Liver (tissue), 9 donors: ENCODE data around the gene MEGF6. TPM values are rescaled to one million over a fixed set of nuclear protein-coding genes. Genes with fewer than 3 reads are reported as not detected.

Source experiments
- DNase-seq: peaks from one replicate; pipeline ENCODE4 v3.0.0-alpha.2; 2017; ENCODE audit warnings: low spot score
- H3K27ac ChIP-seq, 2 donors: one replicate each; pipeline ENCODE4 v1.7.0; 2013; ENCODE audit warnings: inconsistent platforms in 2 of 2, low read length in 2 of 2, control low read depth in 1 of 2, low read depth in 1 of 2, mild to moderate bottlenecking in 1 of 2
- H3K27me3 ChIP-seq, 4 donors: one replicate each; pipeline versions ENCODE4 v1.6.1 to v1.7.0; 2013; ENCODE audit warnings: low read length in 3 of 4, inconsistent platforms in 1 of 4, mild to moderate bottlenecking in 1 of 4, moderate library complexity in 1 of 4; ENCODE audit not compliant: control insufficient read depth in 4 of 4, insufficient read depth in 4 of 4
- H3K36me3 ChIP-seq, 4 donors: one replicate each; pipeline versions ENCODE4 v1.6.1 to v1.7.0; 2013; ENCODE audit warnings: low read length in 3 of 4, mild to moderate bottlenecking in 3 of 4, low read depth in 1 of 4, moderate library complexity in 1 of 4; ENCODE audit not compliant: control insufficient read depth in 4 of 4, insufficient read depth in 3 of 4
- H3K4me1 ChIP-seq, 4 donors: one replicate each; pipeline versions ENCODE4 v1.6.1 to v1.7.0; 2013; ENCODE audit warnings: low read length in 3 of 4, mild to moderate bottlenecking in 3 of 4, moderate library complexity in 1 of 4; ENCODE audit not compliant: control insufficient read depth in 4 of 4, insufficient read depth in 4 of 4
- H3K4me3 ChIP-seq, 3 donors: one replicate each; pipeline versions ENCODE4 v1.6.1 to v1.7.0; 2013; ENCODE audit warnings: low read length in 3 of 3, control low read depth in 1 of 3, low read depth in 1 of 3, mild to moderate bottlenecking in 1 of 3
- H3K9ac ChIP-seq, 2 donors: one replicate each; pipeline ENCODE4 v1.7.0; 2013; ENCODE audit warnings: low read length in 2 of 2, mild to moderate bottlenecking in 2 of 2, moderate library complexity in 2 of 2, control low read depth in 1 of 2, low read depth in 1 of 2
- H3K9me3 ChIP-seq, 4 donors: one replicate each; pipeline versions ENCODE4 v1.6.1 to v1.7.0; 2013; ENCODE audit warnings: low read length in 3 of 4; ENCODE audit not compliant: control insufficient read depth in 4 of 4
- EGR1 ChIP-seq, 2 donors: IDR thresholded peaks; 2 replicates each; pipeline ENCODE4 v1.6.1; 2016 to 2018; ENCODE audit warnings: antibody characterized with exemption in 2 of 2, low read depth in 2 of 2
- FOXA1 ChIP-seq: IDR thresholded peaks from 2 replicates; pipeline ENCODE4 v1.6.1; 2016; ENCODE audit warnings: antibody characterized with exemption
- FOXA2 ChIP-seq: IDR thresholded peaks from 2 replicates; pipeline ENCODE4 v1.6.1; 2016; ENCODE audit warnings: antibody characterized with exemption
- HNF4A ChIP-seq, 2 donors: conservative IDR thresholded peaks; 2 replicates each; pipeline ENCODE4 v1.6.1; 2016; ENCODE audit warnings: antibody characterized with exemption in 2 of 2, mild to moderate bottlenecking in 2 of 2
- HNF4G ChIP-seq: IDR thresholded peaks from 2 replicates; pipeline ENCODE4 v1.6.1; 2016; ENCODE audit warnings: antibody characterized with exemption
- JUND ChIP-seq, 2 donors: IDR thresholded peaks; 2 replicates each; pipeline ENCODE4 v1.6.1; 2016; ENCODE audit warnings: antibody characterized with exemption in 2 of 2
- MAX ChIP-seq: IDR thresholded peaks from 2 replicates; pipeline ENCODE4 v1.6.1; 2016; ENCODE audit warnings: antibody characterized with exemption
- NR2F2 ChIP-seq: IDR thresholded peaks from 2 replicates; pipeline ENCODE4 v1.6.1; 2016; ENCODE audit warnings: antibody characterized with exemption
- RAD21 ChIP-seq, 2 donors: IDR thresholded peaks; 2 replicates each; pipeline ENCODE4 v1.6.1; 2016; ENCODE audit warnings: antibody characterized with exemption in 2 of 2, mild to moderate bottlenecking in 2 of 2
- RXRA ChIP-seq, 2 donors: IDR thresholded peaks; 2 replicates each; pipeline ENCODE4 v1.6.1; 2017 to 2018; ENCODE audit warnings: antibody characterized with exemption in 2 of 2, mild to moderate bottlenecking in 1 of 2
- SP1 ChIP-seq: IDR thresholded peaks from 2 replicates; pipeline ENCODE4 v1.6.1; 2018; ENCODE audit warnings: antibody characterized with exemption, mild to moderate bottlenecking
- TAF1 ChIP-seq: conservative IDR thresholded peaks from 2 replicates; pipeline ENCODE4 v1.6.1; 2016; ENCODE audit warnings: antibody characterized with exemption, mild to moderate bottlenecking
- YY1 ChIP-seq: IDR thresholded peaks from 2 replicates; pipeline ENCODE4 v1.6.1; 2016; ENCODE audit warnings: antibody characterized with exemption, mild to moderate bottlenecking
- ZBTB33 ChIP-seq: IDR thresholded peaks from 2 replicates; pipeline ENCODE4 v1.6.1; 2016; ENCODE audit warnings: antibody characterized with exemption
- WGBS: extraction: QIAGEN DNeasy Blood & Tissue Kit; methylation state at CpG from one replicate; pipeline ENCODE4 v1.1.7; 2013; 5-methylcytosine and 5-hydroxymethylcytosine counted together
- polyA plus RNA-seq, 2 donors: library from polyadenylated mRNA; stranded (reverse) in 1 of 2; unstranded in 1 of 2; fragments of 200-250 nt in 1 of 2; fragments of >200 nt in 1 of 2; fragmentation: Nextera tagmentation in 1 of 2; extraction: Ambion mirVana in 1 of 2; gene quantifications; one replicate each; pipeline versions ENCODE4 v1.2.1 to v1.2.3, GENCODE V29; 2013 to 2015
- total RNA-seq, 2 donors: library from RNA; depleted of rRNA; stranded (reverse); fragments of >200 nt; gene quantifications; one replicate each; pipeline ENCODE4 v1.2.3, GENCODE V29; 2014
- TF ChIP-seq, protein P1 (sequence below): IDR thresholded peaks from 2 replicates; pipeline ENCODE4 v1.6.1; 2016; ENCODE audit warnings: antibody characterized with exemption
- TF ChIP-seq, protein P2 (sequence below): IDR thresholded peaks from 2 replicates; pipeline ENCODE4 v1.6.1; 2016; ENCODE audit warnings: antibody characterized with exemption, mild to moderate bottlenecking
- TF ChIP-seq, protein P3 (sequence below): fragments of 150-350 bp; IDR thresholded peaks from 2 replicates; pipeline ENCODE4 v1.5.1; 2017; ENCODE audit warnings: improper control_type of control experiment, low read depth, low read length; ENCODE audit not compliant: missing input control
- donor health status: healthy.
- donor health status: healthy.
- donor health status: healthy.
- donor health status: healthy.
- donor health status: healthy.

MEGF6 gene
- total and polyA plus RNA-seq, 4 donors: 1.3 to 11.0 (median 4.0) TPM

- TF ChIP-seq EGR1 (IDR thresholded peaks at IDR 0.05; ENCODE audit: low read depth in 2 of 2) (no peak), MAX (no peak), FOXA1 (no peak), HNF4A (conservative IDR thresholded peaks at IDR 0.05) (no peak), FOXA2 (no peak), YY1 (no peak), HNF4G (no peak)
Measured at GRCh38 chr1:3639397-3639911, 28.1 kb upstream of the MEGF6 start (continued).

DNA sequence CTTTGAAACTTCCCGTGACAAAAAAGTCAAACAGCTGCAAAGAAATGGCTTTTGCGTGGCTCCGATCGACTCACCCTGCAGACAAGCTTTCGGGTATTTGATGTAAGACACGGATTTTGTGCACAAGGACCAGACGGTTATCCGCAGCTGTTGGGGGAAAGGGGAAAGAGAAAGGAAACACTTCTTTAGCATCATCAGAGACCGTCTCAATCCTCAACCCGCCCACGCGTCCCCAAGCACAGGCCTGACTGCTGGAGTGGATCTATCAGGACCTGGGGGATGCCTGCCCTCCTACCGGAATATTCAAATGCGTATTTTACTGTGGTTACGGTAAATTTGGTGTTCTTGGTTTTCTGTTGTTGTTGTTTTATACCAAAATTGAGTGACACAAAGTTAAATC, 27.4 kb upstream of the MEGF6 start:
- Histone ChIP-seq H3K27ac (no peak overlapping the region), H3K9me3 (no peaks in the 10 kb centered on the region), H3K27me3 (no peaks in the 10 kb centered on the region), H3K4me1 (no peaks in the 10 kb centered on the region), H3K4me3 (no peak overlapping the region), H3K36me3 (peaks cover 12 to 51% (median 37%) of the 10 kb centered on the region in 4 donors), H3K9ac (no peak overlapping the region)
- DNase-seq: no peak
- 98% methylated on average over 15 of the region's 15 CpGs for WGBS
- TF ChIP-seq HNF4A (conservative IDR thresholded peaks at IDR 0.05) (no peak), SP1 (no peak)
- TF ChIP-seq, protein P1, sequence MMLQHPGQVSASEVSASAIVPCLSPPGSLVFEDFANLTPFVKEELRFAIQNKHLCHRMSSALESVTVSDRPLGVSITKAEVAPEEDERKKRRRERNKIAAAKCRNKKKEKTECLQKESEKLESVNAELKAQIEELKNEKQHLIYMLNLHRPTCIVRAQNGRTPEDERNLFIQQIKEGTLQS: no peak

DNA sequence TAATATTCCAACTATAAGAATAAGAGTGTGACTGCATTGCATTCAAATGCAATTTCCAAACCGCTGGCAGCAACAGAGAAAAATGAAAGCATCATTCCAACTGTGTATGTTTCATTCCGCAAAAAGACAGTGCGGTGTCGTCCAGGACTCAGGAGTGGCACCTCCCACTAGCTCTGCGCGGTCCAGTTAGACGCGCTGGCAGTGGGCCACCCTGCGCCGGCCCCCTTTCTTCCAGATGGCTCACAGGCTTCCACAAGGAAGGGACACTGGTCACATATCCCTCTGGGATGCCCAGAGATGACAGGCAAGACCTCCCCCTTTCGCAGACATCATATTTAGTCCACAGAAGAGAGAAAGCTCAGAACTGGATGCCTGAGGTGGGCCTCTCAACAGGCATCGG, 26.7 kb upstream of the MEGF6 start:
- Histone ChIP-seq H3K9me3 (no peaks in the 10 kb centered on the region), H3K27ac (no peak overlapping the region), H3K4me1 (no peaks in the 10 kb centered on the region), H3K36me3 (peaks cover 12 to 53% (median 37%) of the 10 kb centered on the region in 4 donors), H3K4me3 (no peak overlapping the region), H3K27me3 (no peaks in the 10 kb centered on the region), H3K9ac (no peak overlapping the region)
- no peak for DNase-seq
- WGBS: 96% methylated on average over 12 of the region's 12 CpGs
- TF ChIP-seq, protein P2, sequence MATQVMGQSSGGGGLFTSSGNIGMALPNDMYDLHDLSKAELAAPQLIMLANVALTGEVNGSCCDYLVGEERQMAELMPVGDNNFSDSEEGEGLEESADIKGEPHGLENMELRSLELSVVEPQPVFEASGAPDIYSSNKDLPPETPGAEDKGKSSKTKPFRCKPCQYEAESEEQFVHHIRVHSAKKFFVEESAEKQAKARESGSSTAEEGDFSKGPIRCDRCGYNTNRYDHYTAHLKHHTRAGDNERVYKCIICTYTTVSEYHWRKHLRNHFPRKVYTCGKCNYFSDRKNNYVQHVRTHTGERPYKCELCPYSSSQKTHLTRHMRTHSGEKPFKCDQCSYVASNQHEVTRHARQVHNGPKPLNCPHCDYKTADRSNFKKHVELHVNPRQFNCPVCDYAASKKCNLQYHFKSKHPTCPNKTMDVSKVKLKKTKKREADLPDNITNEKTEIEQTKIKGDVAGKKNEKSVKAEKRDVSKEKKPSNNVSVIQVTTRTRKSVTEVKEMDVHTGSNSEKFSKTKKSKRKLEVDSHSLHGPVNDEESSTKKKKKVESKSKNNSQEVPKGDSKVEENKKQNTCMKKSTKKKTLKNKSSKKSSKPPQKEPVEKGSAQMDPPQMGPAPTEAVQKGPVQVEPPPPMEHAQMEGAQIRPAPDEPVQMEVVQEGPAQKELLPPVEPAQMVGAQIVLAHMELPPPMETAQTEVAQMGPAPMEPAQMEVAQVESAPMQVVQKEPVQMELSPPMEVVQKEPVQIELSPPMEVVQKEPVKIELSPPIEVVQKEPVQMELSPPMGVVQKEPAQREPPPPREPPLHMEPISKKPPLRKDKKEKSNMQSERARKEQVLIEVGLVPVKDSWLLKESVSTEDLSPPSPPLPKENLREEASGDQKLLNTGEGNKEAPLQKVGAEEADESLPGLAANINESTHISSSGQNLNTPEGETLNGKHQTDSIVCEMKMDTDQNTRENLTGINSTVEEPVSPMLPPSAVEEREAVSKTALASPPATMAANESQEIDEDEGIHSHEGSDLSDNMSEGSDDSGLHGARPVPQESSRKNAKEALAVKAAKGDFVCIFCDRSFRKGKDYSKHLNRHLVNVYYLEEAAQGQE: no peak
- TF ChIP-seq, protein P1: no peak
- TF ChIP-seq RAD21 (IDR thresholded peaks at IDR 0.05) (no peak), NR2F2 (no peak)

- no peak for DNase-seq
Measured at GRCh38 chr1:3636531-3636930, 25.2 kb upstream of the MEGF6 start.

More at GRCh38 chr1:3636531-3636930, 25.2 kb upstream of the MEGF6 start:
- peaks cover 12 to 63% (median 36%) of the 10 kb centered on the region in 4 donors for H3K36me3 ChIP-seq
- H3K9me3 ChIP-seq: no peaks in the 10 kb centered on the region
- H3K27ac ChIP-seq: no peak overlapping the region
- 92% methylated on average over 11 of the region's 11 CpGs for WGBS
- TF ChIP-seq HNF4A (conservative IDR thresholded peaks at IDR 0.05) (no peak), ZBTB33 (no peak), FOXA1 (no peak), JUND (IDR thresholded peaks at IDR 0.05) (no peak), RAD21 (IDR thresholded peaks at IDR 0.05) (no peak), MAX (no peak), YY1 (no peak), SP1 (no peak), TAF1 (no peak), HNF4G (no peak), RXRA (IDR thresholded peaks at IDR 0.05) (no peak), FOXA2 (no peak), NR2F2 (no peak), EGR1 (IDR thresholded peaks at IDR 0.05; ENCODE audit: low read depth in 2 of 2) (no peak)
- TF ChIP-seq, protein P3, sequence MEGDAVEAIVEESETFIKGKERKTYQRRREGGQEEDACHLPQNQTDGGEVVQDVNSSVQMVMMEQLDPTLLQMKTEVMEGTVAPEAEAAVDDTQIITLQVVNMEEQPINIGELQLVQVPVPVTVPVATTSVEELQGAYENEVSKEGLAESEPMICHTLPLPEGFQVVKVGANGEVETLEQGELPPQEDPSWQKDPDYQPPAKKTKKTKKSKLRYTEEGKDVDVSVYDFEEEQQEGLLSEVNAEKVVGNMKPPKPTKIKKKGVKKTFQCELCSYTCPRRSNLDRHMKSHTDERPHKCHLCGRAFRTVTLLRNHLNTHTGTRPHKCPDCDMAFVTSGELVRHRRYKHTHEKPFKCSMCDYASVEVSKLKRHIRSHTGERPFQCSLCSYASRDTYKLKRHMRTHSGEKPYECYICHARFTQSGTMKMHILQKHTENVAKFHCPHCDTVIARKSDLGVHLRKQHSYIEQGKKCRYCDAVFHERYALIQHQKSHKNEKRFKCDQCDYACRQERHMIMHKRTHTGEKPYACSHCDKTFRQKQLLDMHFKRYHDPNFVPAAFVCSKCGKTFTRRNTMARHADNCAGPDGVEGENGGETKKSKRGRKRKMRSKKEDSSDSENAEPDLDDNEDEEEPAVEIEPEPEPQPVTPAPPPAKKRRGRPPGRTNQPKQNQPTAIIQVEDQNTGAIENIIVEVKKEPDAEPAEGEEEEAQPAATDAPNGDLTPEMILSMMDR: no peak
- TF ChIP-seq, protein P1: no peak
- H3K27me3 ChIP-seq: no peaks in the 10 kb centered on the region
- H3K4me1 ChIP-seq: no peaks in the 10 kb centered on the region
- H3K9ac ChIP-seq: no peak overlapping the region
- H3K4me3 ChIP-seq: no peak overlapping the region
